MV-4-11 (cell line): Measurements from ENCODE around the gene CGRRF1.

Experiments
- DNase-seq: peaks from one replicate; lab custom pipeline; 2025; lab: John Stamatoyannopoulos, UW

The CGRRF1 gene

DNA sequence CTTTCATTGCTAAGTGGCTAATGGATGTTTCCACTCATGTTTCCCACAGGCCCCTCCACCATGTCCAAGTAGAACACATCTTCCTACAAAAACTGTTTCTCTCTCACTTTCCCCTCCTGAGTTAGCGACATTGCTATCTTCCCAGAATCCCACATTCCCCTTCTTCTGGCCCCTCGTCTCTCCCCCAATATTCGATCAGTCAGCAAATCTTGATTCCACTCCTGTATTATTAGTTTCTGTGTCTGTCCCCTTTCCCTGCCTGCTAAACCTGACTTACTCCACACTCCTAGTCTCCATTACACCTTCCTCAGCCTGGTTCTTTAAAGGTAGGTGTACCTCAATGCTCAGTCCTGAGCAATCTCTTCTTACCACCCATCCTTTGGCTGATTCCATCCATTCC lies 37.9 kb downstream of the CGRRF1 start:
- DNase-seq, result no peak

DNA sequence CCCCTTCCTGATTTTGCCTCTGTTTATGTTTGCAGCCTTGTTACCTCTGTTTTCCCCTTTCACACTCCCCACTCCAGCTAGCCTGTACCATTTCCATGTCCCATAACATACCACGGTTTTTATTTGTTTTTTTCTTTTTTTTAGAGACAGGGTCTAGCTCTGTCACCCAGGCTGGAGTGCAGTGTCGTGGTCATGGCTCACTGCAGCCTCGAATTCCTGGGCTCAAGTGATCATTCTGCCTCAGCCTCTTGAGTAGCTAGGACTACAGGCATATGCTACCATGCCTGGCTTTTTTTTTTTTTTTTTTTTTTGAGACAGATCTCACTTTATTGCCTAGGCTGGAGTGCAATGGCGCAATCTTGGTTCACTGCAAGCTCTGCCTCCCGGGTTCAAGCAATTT lies 38.8 kb downstream of the CGRRF1 start:
- DNase-seq, result no peak

DNA sequence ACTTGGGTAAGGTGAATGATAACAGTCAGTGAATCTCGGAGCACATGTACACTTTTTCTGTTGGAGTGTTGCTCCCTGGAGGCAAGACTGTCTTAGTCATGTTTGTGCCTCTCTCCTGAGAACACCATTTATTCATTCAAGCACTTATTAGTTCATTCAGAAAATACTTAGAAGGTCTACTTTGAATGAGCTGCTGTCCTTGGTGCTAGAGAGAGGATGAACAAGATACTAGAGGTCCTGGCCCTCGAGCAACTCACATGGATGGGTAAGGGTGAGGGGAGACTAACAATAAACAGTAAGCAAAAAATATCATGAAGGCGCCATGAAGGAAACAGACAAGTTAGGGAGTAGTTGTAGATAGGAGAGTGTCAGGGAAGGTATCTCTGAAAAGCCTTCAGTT lies 40.2 kb downstream of the CGRRF1 start:
- DNase-seq, result no peak

DNA sequence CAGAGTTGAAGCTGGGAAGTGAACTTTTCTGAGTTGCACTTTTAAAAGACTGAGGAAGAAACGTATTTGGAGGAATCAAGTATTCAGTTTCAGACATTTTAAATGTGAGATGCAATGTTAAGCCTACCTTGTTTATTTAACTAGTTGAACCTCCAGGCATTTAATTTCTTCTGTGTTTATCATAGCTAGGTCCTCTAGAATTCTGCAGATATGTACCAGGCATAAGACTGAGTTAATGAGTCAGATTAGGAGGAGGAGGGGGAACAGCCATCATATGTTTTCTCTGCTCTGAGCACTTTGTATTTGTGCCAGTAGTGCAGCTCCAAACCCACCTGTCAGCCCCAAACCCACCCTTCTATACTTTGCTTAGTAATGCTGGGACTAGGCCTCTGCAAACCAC lies 40.8 kb downstream of the CGRRF1 start:
- DNase-seq, result no peak

DNA sequence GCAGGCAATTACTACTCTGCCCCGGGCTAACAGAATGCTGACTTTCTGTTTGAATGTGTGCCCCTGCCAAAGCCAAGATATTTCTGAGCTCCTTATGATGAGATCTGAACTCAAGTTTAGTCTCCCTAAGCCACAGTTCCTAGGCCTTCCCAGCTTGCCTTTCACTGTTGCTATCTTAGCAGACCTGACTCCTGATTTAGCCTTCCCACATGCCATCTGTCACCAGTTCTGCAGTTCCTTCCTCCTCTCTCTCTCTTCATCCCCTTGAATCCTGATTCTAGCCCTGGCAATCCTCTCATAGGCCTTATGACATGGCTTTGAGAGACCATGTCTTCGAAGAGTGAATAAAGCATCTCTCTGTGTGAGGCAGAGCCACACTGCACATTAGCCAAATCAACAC lies 44.7 kb downstream of the CGRRF1 start:
- no peak for DNase-seq

DNA sequence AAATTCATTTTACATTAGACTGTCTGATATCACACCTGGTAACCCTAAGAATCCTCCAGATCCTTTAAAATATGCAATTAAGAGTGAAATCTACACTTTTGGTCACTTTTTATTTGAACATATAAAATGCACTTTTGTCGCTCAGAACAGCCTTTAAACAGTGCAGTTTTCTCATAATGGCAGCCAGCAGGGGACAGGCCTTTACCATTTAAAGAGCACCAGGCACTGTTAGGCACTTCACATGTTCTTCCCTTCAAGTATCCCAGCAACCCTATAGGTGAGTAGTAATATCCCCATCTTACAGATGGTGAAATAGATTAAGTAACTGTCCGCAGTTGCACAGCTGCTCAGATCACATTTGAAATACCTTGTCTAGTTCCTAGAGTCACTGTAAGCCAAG lies 45.9 kb downstream of the CGRRF1 start:
- DNase-seq, result no peak

DNA sequence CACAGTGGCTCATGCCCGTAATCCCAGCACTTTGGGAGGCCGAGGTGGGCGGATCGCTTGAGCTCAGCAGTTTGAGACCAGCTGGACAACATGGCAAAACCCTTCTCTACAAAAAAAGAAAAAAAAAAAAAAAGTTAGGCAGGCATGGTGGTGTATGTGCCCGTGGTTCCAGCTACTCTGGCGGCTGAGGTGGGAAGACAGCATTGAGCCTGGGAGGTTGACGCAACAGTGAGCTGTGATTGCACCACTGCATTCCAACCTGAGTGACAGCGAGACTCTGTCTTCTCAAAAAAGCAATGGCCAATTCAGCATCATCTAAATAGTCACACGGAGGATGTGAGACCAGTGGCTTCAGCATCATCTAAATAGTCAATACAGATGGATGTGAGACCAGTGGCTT lies 46.8 kb downstream of the CGRRF1 start:
- DNase-seq, result peak; percentile 21

DNA sequence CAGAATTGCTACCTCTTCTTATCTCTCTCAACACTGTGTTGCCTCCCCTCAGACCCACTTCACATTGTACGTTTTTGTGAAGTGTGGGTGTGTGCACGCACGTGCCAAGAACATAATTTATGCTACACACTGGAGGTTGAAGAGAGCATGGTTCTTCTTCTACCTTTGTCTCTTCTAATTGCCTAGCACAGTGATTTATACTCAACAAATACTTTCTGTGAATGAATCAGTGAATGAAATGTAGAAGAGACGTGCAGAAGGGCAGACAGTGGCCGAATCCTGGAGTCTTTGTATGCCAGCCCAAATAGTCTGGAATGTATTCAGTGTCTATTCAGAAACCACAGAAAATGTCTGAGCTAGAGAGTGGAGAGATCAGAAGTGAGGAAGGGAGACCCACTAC lies 52.6 kb downstream of the CGRRF1 start:
- no peak for DNase-seq

DNA sequence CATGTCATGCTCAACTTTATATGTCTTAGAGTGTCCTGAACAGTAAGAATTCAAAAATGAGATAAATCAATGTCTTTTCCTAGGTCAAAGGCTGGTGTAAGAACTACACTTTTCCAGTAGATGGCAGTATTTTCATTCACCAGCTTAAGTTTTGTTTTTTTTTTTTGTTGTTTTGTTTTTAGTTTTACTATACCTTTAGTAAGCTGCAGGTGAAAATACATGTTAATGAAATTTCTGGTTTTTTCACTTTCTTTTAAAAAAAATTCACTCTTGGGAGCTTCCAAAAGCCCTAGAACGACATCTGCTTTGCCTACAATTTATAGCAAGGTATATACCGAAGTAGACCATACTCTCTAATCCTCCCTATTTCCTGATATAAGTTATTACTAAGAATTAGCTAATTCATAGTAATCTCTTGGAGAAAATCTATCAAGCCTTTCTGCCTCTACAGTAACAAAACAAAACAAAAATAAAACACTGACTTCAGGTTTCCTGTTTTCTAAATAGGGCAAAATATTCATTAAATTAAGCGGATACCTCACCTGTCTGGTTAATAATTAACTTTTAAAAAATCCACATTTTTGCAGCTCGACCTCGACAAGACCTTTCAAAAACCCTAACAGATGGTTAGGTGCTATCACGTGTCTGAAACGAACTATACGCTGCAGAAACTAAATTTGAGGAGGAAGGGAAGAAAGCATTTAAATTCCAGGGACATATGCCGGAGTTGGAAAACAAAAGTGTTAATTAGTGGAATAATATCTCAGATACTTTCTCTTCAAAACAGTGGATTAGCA lies 54.6 kb downstream of the CGRRF1 start:
- peak; percentile 27 for DNase-seq

DNA sequence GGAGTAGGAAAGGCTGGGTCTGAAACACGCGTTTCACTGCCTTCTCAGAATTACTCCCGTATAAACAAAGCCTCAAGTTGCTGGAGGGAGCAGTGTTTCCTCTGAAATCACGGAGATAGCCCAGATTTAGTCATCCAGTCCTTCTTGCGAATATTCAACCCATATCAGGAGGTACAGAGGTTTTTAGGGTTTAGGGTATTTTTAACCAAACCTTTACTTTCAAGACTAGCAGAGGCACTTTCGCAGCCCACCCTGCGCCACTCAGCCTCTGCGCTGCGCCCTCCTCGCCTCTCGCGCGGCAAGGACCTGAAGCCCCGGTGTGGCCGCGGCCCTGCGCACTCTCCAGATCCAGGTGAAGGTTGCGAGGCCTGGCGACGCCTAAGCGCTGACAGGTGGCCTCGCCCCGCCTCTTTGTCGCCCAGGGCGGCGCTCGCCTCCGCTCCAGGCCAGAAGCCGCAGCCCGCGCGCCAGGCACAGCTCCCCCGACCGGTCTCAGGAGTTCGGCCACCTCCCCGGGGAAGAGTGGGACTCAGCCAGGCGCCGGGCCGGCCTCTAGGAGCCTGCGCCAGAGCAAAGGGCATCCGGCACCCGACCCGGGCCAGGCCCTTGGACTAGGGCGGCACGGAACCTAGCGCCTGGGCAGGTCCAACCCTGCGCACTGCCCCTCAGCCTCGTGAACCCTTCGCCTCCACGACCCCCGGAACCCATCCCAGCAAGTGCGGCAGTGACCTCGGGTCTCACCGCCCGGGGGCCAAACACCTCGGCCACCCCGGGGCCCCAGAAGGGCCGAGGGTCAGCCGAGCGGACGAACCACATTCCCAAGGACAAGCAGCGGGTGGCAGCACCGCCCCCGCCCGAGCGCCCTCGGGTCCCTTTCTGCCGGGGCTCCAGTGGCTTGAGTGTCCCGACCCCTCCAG lies 55.4 kb downstream of the CGRRF1 start:
- no peak for DNase-seq

DNA sequence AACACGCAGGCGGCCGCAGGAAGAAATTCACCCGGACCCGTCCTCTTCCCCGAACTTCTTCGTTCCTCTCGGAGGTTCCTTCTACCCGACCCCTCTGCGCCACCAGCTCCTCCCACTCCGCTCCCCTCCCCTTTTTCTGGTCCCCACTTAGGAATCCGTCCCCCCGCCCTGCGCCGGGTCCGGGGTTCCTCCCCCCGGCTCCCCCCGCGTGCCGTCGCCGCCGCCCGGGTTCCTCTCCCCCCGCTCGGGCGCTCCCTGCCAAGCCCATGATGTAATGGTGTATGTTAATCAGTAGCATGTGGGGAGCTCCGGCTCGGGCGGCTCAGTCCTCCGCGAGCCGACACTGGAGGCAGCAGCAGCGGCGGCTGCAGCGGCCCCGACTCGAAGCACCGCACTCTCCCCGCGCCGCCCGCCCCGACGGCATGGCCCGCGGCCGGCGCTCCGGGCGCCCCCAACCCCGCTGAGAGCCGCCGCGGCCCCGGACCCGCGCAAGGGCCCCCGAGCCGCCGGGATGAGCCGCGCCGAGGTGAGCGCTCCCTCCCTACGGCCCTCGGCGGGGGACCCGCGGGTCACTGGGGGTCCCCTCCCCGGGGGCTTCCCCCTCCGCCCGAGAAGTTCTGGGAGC lies 56.2 kb downstream of the CGRRF1 start:
- peak; percentile 29 for DNase-seq

DNA sequence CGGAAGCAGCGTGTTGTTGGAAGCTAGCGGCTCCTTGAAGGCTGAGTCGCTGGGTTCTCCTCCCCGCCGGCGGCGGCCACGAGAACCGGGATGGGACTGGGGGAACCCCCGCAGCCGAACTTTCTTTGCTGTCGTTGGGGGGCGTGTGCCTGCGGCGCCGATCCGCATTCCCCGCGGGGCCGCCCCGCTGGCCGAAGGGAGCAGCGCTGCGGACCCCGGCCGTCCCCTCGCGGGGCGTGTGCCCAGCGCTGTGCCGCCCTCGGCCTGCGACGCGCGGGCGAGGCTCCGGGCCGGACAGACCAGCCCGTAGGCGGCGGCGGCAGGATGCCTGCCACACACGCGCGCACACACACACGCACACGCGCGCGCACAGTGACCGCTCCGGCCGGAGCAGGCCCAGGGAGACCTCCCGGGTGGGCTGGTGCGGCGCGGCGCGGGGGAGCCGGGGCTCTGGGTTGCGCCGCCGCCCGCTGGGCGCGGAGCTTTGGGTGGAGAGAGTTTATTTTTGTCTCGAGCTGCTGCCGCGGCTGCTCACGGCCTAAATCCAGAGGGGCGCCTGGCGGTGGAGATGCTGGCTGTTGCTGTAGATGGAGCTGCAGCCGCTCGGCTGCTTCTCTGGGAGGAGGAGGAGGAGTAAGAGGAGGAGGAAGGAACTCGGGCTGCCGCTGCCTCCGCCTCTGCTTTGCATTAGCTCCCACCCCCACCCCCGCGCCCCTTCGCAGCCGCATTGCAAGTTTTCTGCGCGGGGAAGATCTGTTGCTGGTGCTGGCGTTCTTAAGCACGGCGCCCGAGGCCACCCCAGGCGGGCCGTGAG lies 56.9 kb downstream of the CGRRF1 start, which contains the start of gene SAMD4A:
SAMD4A (plus strand) TSS at position 719 of the 814 bp plus-strand sequence. CDS start 789 bp downstream, outside the sequence.
- peak; percentile 23 for DNase-seq

DNA sequence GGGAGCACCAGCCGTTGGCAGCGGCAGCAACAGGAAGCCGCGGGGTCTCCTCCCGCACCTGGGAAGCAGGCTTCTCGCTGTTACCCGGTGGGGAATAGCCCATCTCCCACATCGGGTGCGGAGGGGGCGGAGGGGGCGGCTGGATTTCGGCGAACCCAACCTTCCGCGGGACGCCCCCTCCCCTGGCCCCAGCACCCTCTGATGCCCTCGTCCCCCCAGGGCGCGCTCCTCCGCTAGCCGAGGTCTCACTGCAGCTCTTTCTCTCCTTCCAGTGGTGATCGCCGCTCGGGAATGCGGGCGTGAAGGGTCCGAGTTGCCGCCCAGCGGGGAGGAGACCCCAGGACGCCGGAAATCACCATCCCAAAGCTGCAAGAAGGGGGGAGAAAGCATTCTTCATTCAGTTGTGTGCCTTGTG lies 57.5 kb downstream of the CGRRF1 start:
- DNase-seq, result no peak

DNA sequence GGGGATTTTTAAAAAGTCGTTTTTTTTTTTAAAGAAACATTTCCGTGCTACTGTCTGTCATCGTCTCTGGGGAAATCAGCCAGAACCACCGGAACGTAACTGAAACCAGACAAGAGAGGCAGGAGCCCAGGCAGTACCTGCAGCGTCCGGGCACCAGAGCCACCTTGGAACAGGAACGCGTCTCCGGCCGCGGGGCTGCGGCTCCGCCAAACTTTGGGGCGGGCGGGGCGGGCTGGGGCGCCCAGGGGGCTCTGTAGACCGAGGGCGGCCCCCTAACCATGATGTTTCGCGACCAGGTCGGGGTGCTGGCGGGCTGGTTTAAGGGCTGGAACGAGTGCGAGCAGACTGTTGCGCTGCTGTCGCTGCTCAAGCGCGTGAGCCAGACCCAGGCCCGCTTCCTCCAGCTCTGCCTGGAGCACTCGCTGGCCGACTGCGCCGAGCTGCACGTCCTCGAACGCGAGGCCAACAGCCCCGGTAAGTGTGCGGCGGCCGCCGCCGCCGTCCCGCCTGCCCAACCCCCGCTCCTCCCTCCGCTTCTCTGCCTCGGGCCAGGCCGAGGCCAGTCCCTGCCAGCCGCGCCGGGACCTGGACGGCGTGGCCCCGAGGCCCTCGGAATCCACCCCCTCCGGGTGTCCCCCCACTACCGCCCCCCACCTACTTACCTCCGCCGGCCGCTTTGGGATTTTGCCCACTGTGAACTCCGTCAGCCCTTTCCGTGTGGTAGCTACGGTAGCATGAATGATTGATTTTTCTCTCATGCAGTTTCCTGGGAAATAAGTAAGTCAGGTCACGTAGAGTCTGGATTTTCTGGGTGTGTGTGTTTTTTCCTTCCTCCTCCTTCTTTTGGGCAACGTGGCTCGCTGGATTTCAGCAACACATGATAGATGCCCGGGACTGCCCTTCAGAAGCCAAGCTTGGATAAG lies 58.2 kb downstream of the CGRRF1 start:
- DNase-seq, result no peak

DNA sequence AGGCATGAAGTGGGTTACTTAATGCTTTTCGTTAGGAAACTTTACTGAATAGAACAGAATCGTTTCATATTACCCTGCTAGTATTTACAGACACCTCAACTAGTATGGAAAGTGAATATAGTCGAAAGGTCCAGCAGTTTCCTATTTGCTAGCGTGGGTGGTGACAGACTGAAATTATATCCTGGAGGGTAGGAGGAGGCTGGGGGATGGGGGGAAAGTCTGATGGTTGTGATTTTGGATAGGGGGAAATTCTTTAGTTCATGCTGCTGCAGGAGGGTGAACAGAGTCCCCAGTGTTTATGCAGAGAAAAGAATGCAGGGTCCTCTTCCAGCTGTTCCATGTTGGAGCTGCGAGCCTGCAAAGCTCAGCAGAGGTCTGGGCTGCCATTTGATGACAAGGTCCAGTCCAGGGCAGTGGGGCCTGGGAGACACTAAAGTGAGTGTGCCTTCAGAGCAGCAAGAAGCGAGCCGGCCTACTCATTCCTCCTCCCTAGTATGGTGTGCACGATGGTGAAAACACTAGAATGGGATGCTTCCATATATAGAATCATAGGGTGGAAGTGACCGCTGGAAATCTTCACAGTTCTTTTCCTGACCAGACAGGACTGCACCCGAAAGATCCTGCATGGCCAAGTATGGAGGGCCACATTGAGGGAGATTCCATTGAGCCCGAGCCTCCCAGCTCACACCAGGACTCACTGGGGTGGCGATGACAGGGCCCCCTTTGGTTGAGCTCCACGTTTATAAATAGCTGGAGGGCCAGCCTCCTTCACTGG lies 59.3 kb downstream of the CGRRF1 start:
- DNase-seq, result no peak

DNA sequence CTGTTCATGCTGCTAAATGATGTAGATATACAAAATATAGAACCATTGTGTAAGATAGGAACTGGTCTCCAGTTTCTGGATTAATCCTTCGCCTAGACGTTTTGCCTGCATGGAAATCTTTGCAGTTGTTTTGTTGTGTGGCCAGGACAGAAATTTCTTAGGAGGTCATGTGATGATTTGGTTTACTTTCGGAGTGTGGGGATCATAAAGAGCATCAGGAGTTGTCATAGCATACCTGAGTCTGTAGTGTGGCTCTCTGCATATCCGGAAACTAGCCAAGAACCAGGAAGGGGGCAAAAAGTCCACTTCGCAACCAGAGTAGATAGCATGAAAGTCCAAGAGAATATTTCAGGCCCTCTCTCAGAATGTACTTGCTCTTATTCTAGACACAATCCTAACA lies 60.3 kb downstream of the CGRRF1 start:
- DNase-seq, result no peak

DNA sequence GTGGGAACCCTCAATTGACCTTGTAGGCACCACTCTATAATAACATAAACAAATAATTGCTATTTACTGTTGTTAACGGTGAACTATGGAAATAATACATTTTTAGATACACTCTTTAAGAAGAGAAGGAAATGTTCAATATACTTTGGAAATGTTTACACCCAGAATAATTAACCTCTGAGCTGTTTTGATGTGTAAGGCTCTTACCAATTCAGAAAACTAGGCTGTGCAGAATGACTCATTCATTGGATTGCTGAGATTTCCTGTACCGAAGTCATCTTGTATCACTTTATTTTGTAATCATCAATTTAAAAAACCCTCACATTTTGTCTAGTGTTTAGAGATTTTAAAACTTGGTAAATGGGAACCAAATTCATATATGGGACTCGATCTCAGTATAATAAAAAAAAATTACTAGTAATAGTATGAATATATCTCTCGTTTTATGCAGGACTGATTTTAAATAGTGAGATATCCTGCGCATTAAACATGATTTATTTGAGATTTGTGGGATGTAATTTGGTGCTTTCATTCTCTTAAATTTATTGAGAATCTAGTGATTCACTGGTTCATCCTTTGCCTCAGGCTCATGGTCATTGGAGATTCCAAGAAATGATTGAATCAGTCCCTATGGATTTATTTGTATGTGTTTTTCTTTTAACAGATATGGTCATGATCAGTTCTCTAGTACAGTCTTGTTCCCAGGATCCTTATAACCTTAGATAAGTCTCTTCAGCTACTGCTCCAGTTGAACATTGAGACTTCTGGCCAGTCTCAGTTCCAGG lies 61.1 kb downstream of the CGRRF1 start:
- no peak for DNase-seq

DNA sequence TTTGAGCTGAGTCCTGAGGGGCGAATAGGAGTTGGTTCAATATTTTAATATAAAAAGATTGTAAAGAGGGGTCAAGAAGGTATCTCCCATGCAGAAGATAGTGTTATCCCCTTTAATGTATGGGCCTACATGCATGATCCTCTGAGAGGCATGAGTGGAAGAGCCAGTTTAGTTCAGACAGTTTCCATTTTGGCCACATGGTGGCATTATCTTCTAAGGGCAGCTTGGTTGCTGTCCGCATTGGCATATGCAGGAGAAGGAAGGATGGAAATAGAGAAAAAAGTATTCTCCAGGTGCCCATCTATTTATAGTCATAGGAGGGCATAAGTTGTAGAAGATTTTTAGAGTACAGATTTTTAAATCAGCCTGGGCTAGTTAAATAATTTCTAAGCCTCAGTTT lies 62.6 kb downstream of the CGRRF1 start:
- peak; percentile 6 for DNase-seq

DNA sequence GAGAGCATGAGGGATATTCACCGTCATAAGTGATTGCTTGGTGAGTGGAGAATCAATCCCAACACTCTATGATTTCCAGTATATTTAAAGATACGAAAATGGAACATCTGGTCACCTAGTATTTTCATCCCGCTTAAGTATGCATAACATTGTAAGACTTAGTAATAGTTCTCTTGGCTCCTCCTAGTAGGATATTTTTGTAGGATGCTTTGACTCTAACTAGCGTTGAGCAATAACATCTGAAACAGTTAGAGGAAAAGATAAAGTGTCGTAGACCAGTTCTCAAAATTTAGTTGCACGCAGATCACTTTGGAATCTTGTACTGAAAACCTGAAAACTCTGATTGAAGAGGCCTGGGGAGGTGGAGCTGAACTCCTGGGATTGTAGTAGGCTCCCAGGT lies 64.8 kb downstream of the CGRRF1 start:
- DNase-seq, result no peak
